Large intestine (tissue), 3 donors: ENCODE data around the gene NKX1-2. TPM values are rescaled to one million over a fixed set of nuclear protein-coding genes. Genes with fewer than 3 reads are reported as not detected.

Experiments used
- DNase-seq, 2 donors: peaks; one replicate each; pipeline versions ENCODE4 v3.0.0 to v3.0.0-alpha.2; 2013
- H3K27ac ChIP-seq: one replicate; pipeline ENCODE4 v1.5.1; 2013; ENCODE audit warnings: low read length
- H3K27me3 ChIP-seq: 2 replicates; pipeline ENCODE4 v1.6.1; 2013; ENCODE audit warnings: low read length; ENCODE audit not compliant: control insufficient read depth, insufficient read depth
- H3K36me3 ChIP-seq: 2 replicates; pipeline ENCODE4 v1.6.1; 2013; ENCODE audit warnings: low read length; ENCODE audit not compliant: control insufficient read depth, insufficient read depth
- H3K4me1 ChIP-seq: one replicate; pipeline ENCODE4 v1.6.1; 2013; ENCODE audit warnings: low read length; ENCODE audit not compliant: control insufficient read depth, insufficient read depth
- H3K4me3 ChIP-seq: one replicate; pipeline ENCODE4 v1.5.1; 2013; ENCODE audit warnings: low read length
- H3K9me3 ChIP-seq: one replicate; pipeline ENCODE4 v1.6.1; 2013; ENCODE audit warnings: mild to moderate bottlenecking, low read depth, low read length, moderate library complexity; ENCODE audit not compliant: control insufficient read depth
- WGBS: methylation state at CpG from one replicate; pipeline ENCODE4 v1.1.5; 2013; ENCODE audit warnings: low lambda C conversion rate; ENCODE audit not compliant: insufficient coverage; 5-methylcytosine and 5-hydroxymethylcytosine counted together
- polyA plus RNA-seq: library from polyadenylated mRNA; unstranded; fragments of 120-200 nt; gene quantifications from one replicate; pipeline ENCODE4 v1.2.1, GENCODE V29; 2013

Gene NKX1-2
- polyA plus RNA-seq, 1 donor, result 7.7 TPM

DNA sequence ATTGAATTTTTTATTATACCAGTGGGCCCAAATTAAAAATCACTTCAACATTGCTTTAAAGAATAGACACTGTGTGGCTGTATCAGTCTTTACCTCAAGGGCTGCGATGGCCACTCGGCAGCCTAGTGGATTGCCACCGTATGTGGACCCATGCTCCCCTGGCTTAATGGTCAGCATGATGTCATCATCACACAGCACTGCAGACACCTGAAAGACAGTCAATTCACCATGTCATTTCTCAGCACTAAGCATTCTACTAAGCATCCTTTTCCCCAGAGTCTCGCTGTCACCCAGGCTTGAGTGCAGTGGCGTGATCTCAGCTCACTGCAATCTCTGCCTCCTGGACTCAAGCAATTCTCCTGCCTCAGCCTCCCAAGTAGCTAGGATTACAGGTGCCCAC is 48.2 kb downstream of the NKX1-2 start:
- Histone ChIP-seq H3K36me3 (peaks cover 84% of the 10 kb centered on the region), H3K27ac (no peak overlapping the region), H3K9me3 (no peaks in the 10 kb centered on the region), H3K27me3 (no peaks in the 10 kb centered on the region), H3K4me3 (no peak overlapping the region), H3K4me1 (no peaks in the 10 kb centered on the region)
- DNase-seq, result no peak
- no CpG with 5 or more reads among the region's 5 CpGs for WGBS

Other genes starting within 250 kb of the NKX1-2 start
- gene OAT, start 31.1 kb downstream of the NKX1-2 start, polyA plus RNA-seq, result 1,580 TPM
- gene LHPP, start 11.8 kb upstream of the NKX1-2 start, polyA plus RNA-seq, result 40.7 TPM